Activated naive CD4-positive, alpha-beta T cell treated with anti-CD3 and anti-CD28 coated beads, Interleukin-2, amount 10 ng/mL, durations not matched to agents 7 days and 5 days (primary cell): ENCODE measurements around the gene EVA1C.
"Not testable (repeated sequence)": the region's sequence is repeated elsewhere in the genome, so short reads cannot be mapped to it uniquely, and the experiment has no call there.

Source experiments
- CTCF ChIA-PET: fragments of 350-600 bp; sonication (Branson Sonifier 250); formaldehyde crosslinking; loops from one replicate; lab custom pipeline; 2021; ENCODE audit warnings: antibody characterized with exemption; lab: Charles Lee
- DNase-seq: peaks from one replicate; pipeline ENCODE4 v3.0.0-alpha.2; 2020
- H3K27ac Mint-ChIP-seq: one replicate; pipeline ENCODE4 v1.8.0; 2021; ENCODE audit warnings: mild to moderate bottlenecking, moderate library complexity, mixed read lengths
- H3K27me3 Mint-ChIP-seq: one replicate; pipeline ENCODE4 v1.8.0; 2021; ENCODE audit warnings: mild to moderate bottlenecking, mixed read lengths
- H3K36me3 Mint-ChIP-seq: one replicate; pipeline ENCODE4 v1.8.0; 2021; ENCODE audit warnings: mixed read lengths
- H3K4me1 Mint-ChIP-seq: one replicate; pipeline ENCODE4 v1.8.0; 2021; ENCODE audit warnings: mixed read lengths
- H3K4me3 Mint-ChIP-seq: one replicate; pipeline ENCODE4 v1.8.0; 2021; ENCODE audit warnings: mild to moderate bottlenecking, moderate library complexity, mixed read lengths
- H3K9me3 Mint-ChIP-seq: one replicate; pipeline ENCODE4 v1.8.0; 2021; ENCODE audit warnings: mixed read lengths

EVA1C gene

DNA sequence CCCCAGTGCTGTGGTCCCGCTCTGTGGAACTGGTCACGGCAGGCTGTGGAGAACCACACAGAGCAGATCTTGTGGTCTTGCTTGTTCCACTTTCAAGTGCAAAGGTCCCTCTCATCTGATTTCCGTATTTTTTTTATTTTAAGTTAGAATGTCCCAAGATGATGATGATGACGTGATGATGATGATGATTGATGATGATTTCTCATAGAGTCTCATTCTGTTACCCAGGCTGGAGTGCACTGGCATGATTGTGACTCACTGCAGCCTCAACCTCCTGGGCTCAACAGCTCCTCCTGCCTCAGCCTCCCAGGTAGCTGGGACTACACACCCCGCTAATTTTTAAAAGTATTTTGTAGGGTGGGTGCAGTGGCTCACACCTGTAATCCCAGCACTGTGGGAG, 12.2 kb downstream of the EVA1C start:
- CTCF ChIA-PET = no interaction called here
- H3K27ac Mint-ChIP-seq = no peak overlapping the region
- no peaks in the 10 kb centered on the region for H3K9me3 Mint-ChIP-seq
- H3K36me3 Mint-ChIP-seq = no peaks in the 10 kb centered on the region
- H3K27me3 Mint-ChIP-seq = no peaks in the 10 kb centered on the region
- H3K4me1 Mint-ChIP-seq = no peaks in the 10 kb centered on the region
- H3K4me3 Mint-ChIP-seq = no peak overlapping the region
- DNase-seq = no peak

DNA sequence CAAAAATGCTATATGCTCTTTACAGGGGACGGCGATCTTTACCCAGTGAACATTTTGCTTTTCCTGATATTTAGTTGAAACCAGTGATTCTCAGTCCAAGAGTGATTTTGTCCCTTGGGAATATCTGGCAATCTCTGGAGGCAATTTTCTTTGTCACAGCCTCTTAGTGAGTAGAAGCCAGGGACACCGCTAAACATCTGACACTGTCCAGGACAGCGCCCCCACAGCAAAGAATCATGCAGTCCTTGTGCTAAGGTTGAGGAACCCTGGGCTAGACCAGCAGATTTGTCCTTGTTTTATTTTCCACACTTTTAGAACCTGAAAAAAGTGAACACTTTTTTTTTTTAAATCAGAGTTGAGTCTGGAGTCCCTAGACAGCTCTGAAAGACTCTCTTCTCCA, 13.1 kb downstream of the EVA1C start:
- CTCF ChIA-PET = no interaction called here
- Mint-ChIP-seq H3K4me1 (no peaks in the 10 kb centered on the region), H3K27ac (no peak overlapping the region), H3K4me3 (no peak overlapping the region), H3K9me3 (peaks cover 2% of the 10 kb centered on the region), H3K36me3 (no peaks in the 10 kb centered on the region), H3K27me3 (no peaks in the 10 kb centered on the region)
- no peak for DNase-seq

DNA sequence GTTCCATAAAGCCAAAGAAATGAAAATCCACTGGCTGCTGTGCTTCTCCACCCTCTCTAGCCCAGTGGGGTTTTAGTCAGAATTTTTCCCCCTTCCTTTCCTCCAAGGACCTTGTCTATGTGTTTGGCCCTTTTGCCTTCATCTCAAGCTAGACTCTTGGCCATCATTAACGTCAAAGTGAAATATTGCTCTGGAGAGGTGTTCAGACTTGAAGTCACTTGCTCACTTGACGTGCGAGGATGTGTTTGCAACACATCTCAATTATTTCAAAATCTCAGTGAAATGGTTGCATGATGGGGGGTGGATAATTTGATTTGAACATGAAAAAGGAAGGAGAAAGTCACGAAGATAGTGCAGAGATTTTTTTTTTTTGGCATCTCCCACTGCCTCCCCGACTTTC, 13.6 kb downstream of the EVA1C start:
- CTCF ChIA-PET = interaction anchor here (0.6 kb wide), 1 partner anchor 12 kb away, joined by 3 read pairs; no protein-coding TSS in a partner anchor
- no peaks in the 10 kb centered on the region for H3K27me3 Mint-ChIP-seq
- no peak overlapping the region for H3K4me3 Mint-ChIP-seq
- no peaks in the 10 kb centered on the region for H3K36me3 Mint-ChIP-seq
- peaks cover 2% of the 10 kb centered on the region for H3K9me3 Mint-ChIP-seq
- no peaks in the 10 kb centered on the region for H3K4me1 Mint-ChIP-seq
- H3K27ac Mint-ChIP-seq = no peak overlapping the region
- DNase-seq = no peak

DNA sequence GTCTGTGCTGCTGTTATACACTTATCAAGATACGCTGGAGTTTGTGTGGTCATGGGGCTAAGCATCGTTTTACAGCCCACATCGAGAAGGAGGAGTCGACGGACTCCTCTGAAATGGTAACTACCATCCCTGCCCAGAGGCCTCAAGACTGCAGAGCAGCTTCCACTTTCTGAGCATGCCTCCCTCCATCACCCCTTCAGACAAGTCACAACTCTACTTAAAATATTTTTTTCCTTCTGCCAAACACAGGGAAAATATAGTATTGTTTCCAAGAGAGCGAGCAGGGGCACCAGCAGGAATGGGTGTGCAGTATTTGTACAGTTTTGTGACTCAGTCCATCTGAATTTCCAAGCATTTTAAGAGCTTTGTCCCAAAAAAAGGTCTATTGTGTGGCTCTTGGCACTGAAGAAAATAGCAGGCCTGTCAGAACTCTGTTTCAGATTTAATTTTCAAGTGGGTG, 14.1 kb downstream of the EVA1C start:
- no peaks in the 10 kb centered on the region for H3K27me3 Mint-ChIP-seq
- CTCF ChIA-PET = interaction anchor here (0.6 kb wide), 1 partner anchor 12 kb away, joined by 3 read pairs; no protein-coding TSS in a partner anchor
- H3K27ac Mint-ChIP-seq = no peak overlapping the region
- H3K9me3 Mint-ChIP-seq = peaks cover 2% of the 10 kb centered on the region
- no peaks in the 10 kb centered on the region for H3K4me1 Mint-ChIP-seq
- no peaks in the 10 kb centered on the region for H3K36me3 Mint-ChIP-seq
- H3K4me3 Mint-ChIP-seq = no peak overlapping the region
- no peak for DNase-seq

DNA sequence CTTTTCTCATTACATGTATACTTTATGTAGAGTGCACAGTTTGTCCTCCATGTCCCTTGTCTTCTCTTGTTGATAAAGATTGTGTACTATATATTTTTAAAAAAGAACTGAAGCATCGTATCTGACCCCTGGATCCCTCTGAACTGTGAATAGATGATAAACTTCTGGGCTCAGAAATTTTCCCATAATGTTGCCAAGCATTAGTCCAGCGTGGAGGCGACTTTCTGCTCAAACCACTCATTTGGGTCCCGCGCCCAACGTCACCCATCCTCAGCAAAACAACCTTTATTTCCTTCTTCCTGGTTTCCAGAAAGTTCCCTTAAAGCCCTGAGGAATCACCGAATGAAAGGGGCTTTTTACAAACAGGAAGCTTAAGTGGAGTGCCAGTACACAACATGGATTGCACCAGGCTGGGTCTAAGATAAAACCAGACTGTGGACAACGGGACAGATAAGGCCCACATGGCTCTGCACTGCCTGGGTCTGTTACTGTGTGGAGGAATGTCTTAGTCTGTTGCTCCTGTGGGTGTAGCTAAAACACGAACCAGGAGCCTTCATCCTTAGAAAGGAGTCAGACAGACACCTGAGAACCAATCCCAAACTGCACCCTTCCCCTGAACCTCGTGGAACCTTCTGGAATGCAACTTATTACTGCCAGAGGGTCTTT, 15.6 kb downstream of the EVA1C start:
- Mint-ChIP-seq H3K9me3 (peaks cover 2% of the 10 kb centered on the region), H3K27ac (no peak overlapping the region), H3K4me1 (no peaks in the 10 kb centered on the region), H3K4me3 (no peak overlapping the region), H3K36me3 (no peaks in the 10 kb centered on the region), H3K27me3 (no peaks in the 10 kb centered on the region)
- DNase-seq = no peak
- CTCF ChIA-PET = no interaction called here

DNA sequence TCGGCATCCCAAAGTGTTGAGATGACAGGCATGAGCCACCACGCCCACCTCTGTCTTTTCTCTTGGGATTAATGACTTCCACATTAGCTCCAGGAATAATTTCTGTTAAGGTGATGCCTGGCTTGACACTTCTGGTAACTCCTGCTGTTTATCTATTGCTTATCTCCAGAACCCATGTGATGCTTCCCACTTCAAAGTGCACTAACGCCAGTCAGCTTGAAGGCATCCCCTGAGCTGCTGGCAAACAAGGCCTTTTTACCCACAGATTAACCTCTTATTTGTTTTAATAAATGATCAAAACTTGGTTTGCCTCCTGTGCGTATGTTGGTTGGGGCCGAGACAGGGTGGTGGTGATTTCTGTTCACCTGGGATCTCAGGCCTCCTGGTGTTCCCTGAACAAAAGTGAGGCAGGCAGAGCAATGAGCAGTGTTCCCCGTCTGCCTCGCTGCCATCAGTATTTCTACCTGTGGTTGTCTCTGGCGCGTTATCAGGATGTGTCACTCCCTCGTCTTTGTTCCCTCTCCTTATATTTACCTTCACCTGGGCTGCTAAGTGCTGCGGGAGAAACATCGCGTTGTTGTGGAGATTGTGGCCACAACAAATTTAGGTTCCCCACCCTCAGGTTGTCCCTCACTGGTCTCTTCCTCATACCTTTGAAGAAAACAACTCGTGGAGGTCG, 20.6 kb downstream of the EVA1C start:
- H3K27ac Mint-ChIP-seq, H3K36me3 Mint-ChIP-seq, H3K4me1 Mint-ChIP-seq, H3K27me3 Mint-ChIP-seq, CTCF ChIA-PET, H3K4me3 Mint-ChIP-seq, DNase-seq, H3K9me3 Mint-ChIP-seq: not testable (repeated sequence)

DNA sequence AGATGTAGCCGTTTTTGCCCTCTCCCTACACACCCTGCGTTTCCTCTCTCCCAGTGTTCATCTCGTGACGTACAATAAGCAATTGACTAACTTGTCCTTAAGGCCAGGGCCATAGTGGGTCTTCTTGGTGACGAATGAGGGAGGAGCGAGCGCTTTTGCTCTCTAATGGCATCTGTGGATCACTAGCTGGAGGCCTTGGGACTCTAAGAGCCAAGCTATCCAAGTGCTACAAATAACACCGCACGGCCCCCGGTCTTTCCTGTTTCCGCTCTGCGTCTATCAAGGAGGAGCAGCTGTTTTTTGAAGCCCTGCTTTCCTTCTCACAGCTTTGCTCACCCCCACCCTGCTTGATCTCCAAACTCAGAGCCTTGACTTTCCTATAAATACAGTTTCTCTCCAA, 25.2 kb downstream of the EVA1C start:
- Mint-ChIP-seq H3K36me3 (no peaks in the 10 kb centered on the region), H3K27ac (no peak overlapping the region), H3K9me3 (peaks cover 8% of the 10 kb centered on the region), H3K4me3 (no peak overlapping the region), H3K4me1 (peaks cover 6% of the 10 kb centered on the region), H3K27me3 (no peaks in the 10 kb centered on the region)
- CTCF ChIA-PET = no interaction called here
- DNase-seq = no peak

DNA sequence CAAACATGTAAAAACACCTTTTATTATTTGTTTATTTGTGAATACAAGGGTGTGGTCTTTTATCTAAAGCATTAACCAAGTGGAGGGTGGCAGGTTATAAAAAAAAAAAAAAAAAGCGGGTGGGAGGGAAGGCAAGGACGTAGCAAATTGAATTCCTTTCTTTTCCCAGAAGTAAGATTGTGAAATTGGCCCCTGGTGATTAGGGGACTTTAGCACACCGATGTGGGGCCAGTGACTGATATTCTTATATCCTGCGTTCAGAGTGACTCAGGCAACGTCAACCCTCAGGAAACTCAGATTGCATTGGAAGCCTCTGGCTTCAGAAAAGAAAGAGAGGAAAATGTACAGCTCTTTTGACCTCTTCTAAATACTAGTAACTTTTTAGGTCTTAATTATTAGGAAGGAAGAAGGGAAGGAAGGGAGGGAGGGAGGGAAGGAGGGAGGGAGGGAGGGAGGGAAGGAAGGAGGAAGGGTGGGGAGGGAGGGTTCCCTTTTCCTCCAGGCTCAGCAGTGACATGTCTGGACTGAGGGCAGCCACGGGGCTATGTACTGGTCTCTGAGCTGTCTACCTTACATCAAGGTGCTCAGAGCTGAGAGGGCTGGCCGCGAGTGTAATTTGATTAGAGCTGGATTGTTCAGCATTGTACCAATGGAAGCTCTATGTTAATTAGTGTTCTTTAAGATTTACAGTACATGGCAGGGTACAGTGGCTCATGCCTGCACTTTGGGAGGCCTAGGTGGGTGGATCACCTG, 30.2 kb downstream of the EVA1C start:
- Mint-ChIP-seq H3K4me3 (no peak overlapping the region), H3K27me3 (no peaks in the 10 kb centered on the region), H3K4me1 (peaks cover 3% of the 10 kb centered on the region), H3K9me3 (peaks cover 18% of the 10 kb centered on the region), H3K27ac (no peak overlapping the region), H3K36me3 (peaks cover 3% of the 10 kb centered on the region)
- no peak for DNase-seq
- CTCF ChIA-PET = no interaction called here

DNA sequence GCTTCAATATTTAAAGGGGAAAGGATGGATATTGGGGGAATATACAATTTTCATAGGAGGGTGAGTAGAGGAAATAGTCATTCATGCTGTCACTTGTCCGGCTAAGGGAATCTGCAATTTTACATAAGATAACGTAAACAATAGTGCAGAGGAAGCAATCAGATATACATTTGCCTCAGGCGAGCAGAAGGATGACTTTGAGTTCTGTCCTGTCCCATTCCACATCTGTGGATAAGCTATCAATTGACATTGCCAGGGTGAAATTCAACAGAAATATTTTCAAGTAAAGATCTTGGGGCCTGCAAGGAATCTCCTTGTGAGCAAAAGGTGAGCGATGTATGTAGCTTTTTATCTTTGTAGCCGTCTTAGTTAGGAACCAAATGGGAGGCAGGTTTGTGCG, 32.6 kb downstream of the EVA1C start:
- Mint-ChIP-seq H3K27ac (no peak overlapping the region), H3K4me3 (no peak overlapping the region), H3K36me3 (peaks cover 3% of the 10 kb centered on the region), H3K9me3 (peaks cover 18% of the 10 kb centered on the region), H3K27me3 (no peaks in the 10 kb centered on the region), H3K4me1 (no peaks in the 10 kb centered on the region)
- no peak for DNase-seq
- CTCF ChIA-PET = no interaction called here

DNA sequence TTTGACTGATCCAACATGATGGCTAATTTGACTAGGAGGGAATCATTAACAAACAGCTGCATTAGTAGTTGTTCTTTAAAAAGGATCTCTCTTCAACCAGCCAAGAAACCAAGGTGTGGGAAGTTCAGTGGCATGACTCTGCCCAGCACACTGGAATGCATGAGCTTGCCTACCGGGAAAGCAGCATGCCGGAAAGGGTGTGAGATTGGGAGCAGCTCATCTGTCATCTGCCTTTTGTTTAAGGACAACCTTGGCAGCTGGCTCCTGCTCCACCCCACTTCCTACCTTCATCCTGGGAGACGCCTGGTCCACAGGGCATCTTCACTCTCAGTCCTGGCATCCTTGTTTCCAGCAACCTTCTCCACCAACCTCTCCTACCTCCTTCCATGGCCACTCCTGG, 33.9 kb downstream of the EVA1C start:
- H3K4me1 Mint-ChIP-seq, H3K27ac Mint-ChIP-seq, DNase-seq, H3K36me3 Mint-ChIP-seq, H3K4me3 Mint-ChIP-seq, H3K27me3 Mint-ChIP-seq, CTCF ChIA-PET: not testable (repeated sequence)
- H3K9me3 Mint-ChIP-seq = peaks cover 14% of the 10 kb centered on the region

DNA sequence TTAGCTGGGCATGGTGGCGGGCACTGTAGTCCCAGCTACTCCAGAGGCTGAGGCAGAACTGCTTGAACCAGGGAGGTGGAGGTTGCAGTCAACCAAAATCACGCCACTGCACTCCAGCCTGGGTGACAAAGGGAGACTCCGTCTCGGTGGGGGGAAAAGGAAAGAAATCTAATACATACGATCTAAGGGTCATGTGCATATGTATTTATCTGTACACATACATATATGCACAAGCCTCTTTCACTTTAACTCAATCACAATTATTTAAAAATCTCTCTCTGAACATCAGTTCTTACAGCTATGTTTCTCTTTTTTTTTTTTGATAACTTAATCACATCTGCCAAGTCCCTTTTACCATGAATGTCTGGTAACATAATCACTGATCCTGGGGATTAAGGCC, 34.7 kb downstream of the EVA1C start:
- no peaks in the 10 kb centered on the region for H3K27me3 Mint-ChIP-seq
- no peaks in the 10 kb centered on the region for H3K4me1 Mint-ChIP-seq
- no peak overlapping the region for H3K27ac Mint-ChIP-seq
- H3K9me3 Mint-ChIP-seq = peaks cover 12% of the 10 kb centered on the region
- H3K4me3 Mint-ChIP-seq = no peak overlapping the region
- H3K36me3 Mint-ChIP-seq = peaks cover 3% of the 10 kb centered on the region
- CTCF ChIA-PET = no interaction called here
- no peak for DNase-seq

DNA sequence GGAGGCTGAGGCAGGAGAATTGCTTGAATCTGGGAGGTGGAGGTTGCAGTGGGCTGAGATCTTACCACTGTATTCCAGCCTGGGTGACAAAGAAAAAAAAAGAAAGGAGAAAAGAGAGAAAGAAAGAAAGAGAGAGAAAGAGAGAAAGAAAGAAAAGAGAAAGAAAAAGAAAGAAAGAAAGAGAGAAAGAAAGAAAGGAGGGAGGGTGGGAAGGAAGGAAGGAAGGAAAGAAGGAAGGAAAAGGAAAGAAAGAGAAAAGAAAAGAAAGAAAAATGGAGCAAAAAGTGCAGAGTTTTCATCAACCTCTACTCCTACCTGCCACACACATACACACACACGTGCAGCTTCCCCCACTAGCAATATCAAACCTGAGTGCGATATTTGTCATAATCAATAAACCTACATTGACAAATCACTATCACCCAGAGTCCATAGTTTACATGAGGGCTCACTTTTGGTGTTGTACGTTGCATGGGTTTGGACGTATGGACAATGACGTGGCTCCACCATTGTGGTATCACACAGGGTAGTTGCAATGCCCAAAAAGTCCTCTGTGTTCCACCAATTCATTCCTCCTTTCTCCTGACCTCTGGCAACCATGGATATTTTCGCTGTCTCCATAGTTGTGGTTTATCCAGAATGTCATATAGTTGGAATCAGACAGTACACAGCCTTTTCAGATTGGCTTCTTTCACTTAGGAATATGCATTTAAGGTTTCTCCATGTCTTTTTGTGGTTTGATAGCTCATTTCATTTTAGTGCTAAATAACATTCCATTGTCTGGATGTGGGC, 36.5 kb downstream of the EVA1C start:
- no peak for DNase-seq
- no peaks in the 10 kb centered on the region for H3K4me1 Mint-ChIP-seq
- CTCF ChIA-PET = no interaction called here
- H3K36me3 Mint-ChIP-seq = peaks cover under 1% of the 10 kb centered on the region
- no peak overlapping the region for H3K27ac Mint-ChIP-seq
- no peak overlapping the region for H3K4me3 Mint-ChIP-seq
- peaks cover 7% of the 10 kb centered on the region for H3K9me3 Mint-ChIP-seq
- no peaks in the 10 kb centered on the region for H3K27me3 Mint-ChIP-seq

DNA sequence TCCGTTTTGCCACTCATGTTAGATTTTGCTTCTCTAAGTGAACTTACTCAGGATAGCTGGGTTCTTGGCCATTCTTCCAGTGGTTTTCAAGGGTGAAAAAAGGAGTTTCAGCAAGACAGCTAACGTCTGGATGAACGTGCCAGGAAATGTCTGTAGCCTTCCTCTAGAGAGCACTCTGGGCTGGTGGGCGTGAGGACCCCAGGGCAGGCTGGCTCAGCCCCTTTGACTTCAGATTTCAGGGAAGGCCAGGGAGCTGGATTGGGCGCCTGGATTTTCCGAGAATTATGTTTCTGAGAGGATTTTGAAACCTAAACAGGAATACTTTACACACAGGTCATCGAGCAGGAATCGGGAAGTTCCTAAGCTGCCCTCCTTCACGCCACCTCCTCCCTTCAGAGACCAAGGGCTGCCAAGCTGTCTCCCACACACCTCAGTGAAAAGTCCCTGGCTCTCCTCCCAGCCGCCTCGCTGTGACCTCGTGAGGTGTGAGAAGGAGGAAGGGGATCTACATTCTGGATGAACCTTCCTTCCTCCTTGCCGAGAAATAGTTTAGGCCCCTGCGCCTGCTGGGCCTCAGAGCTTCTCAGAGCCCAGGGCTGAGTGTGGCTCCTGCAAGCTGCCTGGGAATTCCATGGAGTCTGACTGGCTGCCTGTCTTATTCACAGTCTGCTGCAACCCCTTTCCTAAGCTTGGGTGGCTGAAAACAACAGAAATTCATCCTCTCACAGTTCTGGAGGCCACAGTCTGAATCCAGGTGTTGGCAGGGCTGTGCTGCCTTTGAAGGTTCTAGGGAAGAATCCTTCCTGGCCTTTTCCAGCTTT, 38.6 kb downstream of the EVA1C start:
- H3K4me3 Mint-ChIP-seq, H3K27me3 Mint-ChIP-seq, H3K9me3 Mint-ChIP-seq, H3K27ac Mint-ChIP-seq, H3K4me1 Mint-ChIP-seq, CTCF ChIA-PET, DNase-seq, H3K36me3 Mint-ChIP-seq: not testable (repeated sequence)
